Loucy (cell line): ENCODE measurements around the gene SLC43A2.

ENCODE experiments used
- CTCF ChIP-seq: fragments of 200-600 bp; sonication (generic); conservative IDR thresholded peaks from 2 replicates; pipeline ENCODE4 v1.5.1; 2014; ENCODE audit warnings: mild to moderate bottlenecking, antibody characterized with exemption, low read length
- EZH2phosphoT487 ChIP-seq: fragments of 200-600 bp; IDR thresholded peaks from 2 replicates; pipeline ENCODE4 v1.6.1; 2018; ENCODE audit warnings: antibody characterized with exemption, mild to moderate bottlenecking, moderate library complexity, borderline replicate concordance

- TF ChIP-seq CTCF (no peak), EZH2phosphoT487 (no peak)
These were observed 64.6 kb downstream of the SLC43A2 start for GRCh38 chr17:1563786-1564613.
